WTC11 (cell line): ENCODE measurements around the gene GUCY2D. TPM values are rescaled to one million over a fixed set of nuclear protein-coding genes. Genes with fewer than 3 reads are reported as not detected.

ENCODE experiments used
- ATAC-seq: fragments of 200-7000 bp; cut with Tn5 transposase; 2 replicates; pipeline ENCODE4 v1.10.0; 2021; ENCODE audit warnings: mild to moderate bottlenecking, moderate library complexity
- CTCF ChIA-PET: fragments of 300-600 bp; sonication (Branson Sonifier 250); formaldehyde crosslinking; loops from one replicate; lab custom pipeline; 2021; ENCODE audit warnings: antibody characterized with exemption; lab: Charles Lee
- POLR2A ChIA-PET: fragments of 350-600 bp; sonication (Branson Sonifier 250); formaldehyde crosslinking; loops from one replicate; lab custom pipeline; 2021; ENCODE audit warnings: antibody characterized with exemption; lab: Charles Lee
- DNase-seq: peaks from one replicate; pipeline ENCODE4 v3.0.0; 2021; ENCODE audit warnings: low spot score
- H3K27ac Mint-ChIP-seq: 2 replicates; pipeline ENCODE4 v1.8.0; 2021; ENCODE audit warnings: mixed read lengths
- H3K27me3 Mint-ChIP-seq: 2 replicates; pipeline ENCODE4 v1.8.0; 2021; ENCODE audit warnings: low read depth, mild to moderate bottlenecking, moderate library complexity, mixed read lengths
- H3K36me3 Mint-ChIP-seq: 2 replicates; pipeline ENCODE4 v1.8.0; 2021; ENCODE audit warnings: mixed read lengths
- H3K4me1 Mint-ChIP-seq: 2 replicates; pipeline ENCODE4 v1.8.0; 2022; ENCODE audit warnings: mixed read lengths
- H3K4me3 Mint-ChIP-seq: 2 replicates; pipeline ENCODE4 v1.8.0; 2021; ENCODE audit warnings: mild to moderate bottlenecking, moderate library complexity, mixed read lengths
- H3K9me3 Mint-ChIP-seq: 2 replicates; pipeline ENCODE4 v1.8.0; 2021; ENCODE audit warnings: mixed read lengths
- ETV6 ChIP-seq: sonication (generic); formaldehyde crosslinking; IDR thresholded peaks from 2 replicates; pipeline ENCODE4 v1.8.1; 2022; ENCODE audit warnings: mild to moderate bottlenecking, missing genetic modification reagents
- MXD4 ChIP-seq: fragments of 250-450 bp; sonication (Bioruptor Pico); IDR thresholded peaks from 2 replicates; pipeline ENCODE4 v1.8.0; 2021; ENCODE audit warnings: mild to moderate bottlenecking, moderate library complexity, borderline replicate concordance
- NR1H2 ChIP-seq: sonication (generic); formaldehyde crosslinking; IDR thresholded peaks from 2 replicates; pipeline ENCODE4 v1.9.0; 2021; ENCODE audit warnings: mild to moderate bottlenecking, moderate library complexity, missing genetic modification reagents
- PRDM15 ChIP-seq: sonication (generic); formaldehyde crosslinking; IDR thresholded peaks from 2 replicates; pipeline ENCODE4 v1.8.0; 2022; ENCODE audit warnings: missing genetic modification reagents
- RELA ChIP-seq: sonication (generic); formaldehyde crosslinking; IDR thresholded peaks from 2 replicates; pipeline ENCODE4 v1.8.1; 2022; ENCODE audit warnings: missing genetic modification reagents, mild to moderate bottlenecking, borderline replicate concordance
- RORB ChIP-seq: fragments of 250-450 bp; sonication (Bioruptor Pico); IDR thresholded peaks from 2 replicates; pipeline ENCODE4 v1.9.0; 2021; ENCODE audit warnings: mild to moderate bottlenecking
- SOX15 ChIP-seq: fragments of 250-450 bp; sonication (Bioruptor Pico); IDR thresholded peaks from 2 replicates; pipeline ENCODE4 v1.9.0; 2021; ENCODE audit warnings: mild to moderate bottlenecking
- SP1 ChIP-seq: sonication (generic); formaldehyde crosslinking; conservative IDR thresholded peaks from 2 replicates; pipeline ENCODE4 v1.8.1; 2022; ENCODE audit warnings: missing genetic modification reagents
- TEAD1 ChIP-seq: sonication (generic); formaldehyde crosslinking; IDR thresholded peaks from 2 replicates; pipeline ENCODE4 v1.8.0; 2022; ENCODE audit warnings: mild to moderate bottlenecking, missing genetic modification reagents
- USF1 ChIP-seq: sonication (generic); formaldehyde crosslinking; IDR thresholded peaks from 2 replicates; pipeline ENCODE4 v1.8.0; 2022; ENCODE audit warnings: mild to moderate bottlenecking, missing genetic modification reagents
- ZMAT4 ChIP-seq: fragments of 250-450 bp; sonication (Bioruptor Pico); IDR thresholded peaks from 2 replicates; pipeline ENCODE4 v1.9.0; 2021; ENCODE audit warnings: mild to moderate bottlenecking
- ZNF232 ChIP-seq: sonication (generic); formaldehyde crosslinking; IDR thresholded peaks from 2 replicates; pipeline ENCODE4 v1.8.0; 2022; ENCODE audit warnings: mild to moderate bottlenecking, missing genetic modification reagents
- ZNF281 ChIP-seq: sonication (generic); formaldehyde crosslinking; IDR thresholded peaks from 2 replicates; pipeline ENCODE4 v1.8.0; 2023; ENCODE audit warnings: mild to moderate bottlenecking, missing genetic modification reagents
- ZNF423 ChIP-seq: fragments of 250-450 bp; sonication (Bioruptor Pico); IDR thresholded peaks from 2 replicates; pipeline ENCODE4 v2.1.2; 2022; ENCODE audit warnings: mild to moderate bottlenecking, moderate library complexity
- total RNA-seq: library from RNA; stranded (reverse); gene quantifications from 3 replicates; pipeline ENCODE4 v1.2.3, GENCODE V29; 2021
- TF ChIP-seq, protein P1 (sequence below): sonication (generic); formaldehyde crosslinking; IDR thresholded peaks from 2 replicates; pipeline ENCODE4 v1.8.1; 2023; ENCODE audit warnings: mild to moderate bottlenecking, missing genetic modification reagents, moderate library complexity
- TF ChIP-seq, protein P2 (sequence below): sonication (generic); formaldehyde crosslinking; IDR thresholded peaks from 2 replicates; pipeline ENCODE4 v1.8.0; 2022; ENCODE audit warnings: mild to moderate bottlenecking, missing genetic modification reagents
- TF ChIP-seq, protein P3 (sequence below): sonication (generic); formaldehyde crosslinking; IDR thresholded peaks from 2 replicates; pipeline ENCODE4 v1.8.1; 2023; ENCODE audit warnings: mild to moderate bottlenecking, moderate library complexity, missing genetic modification reagents

Gene GUCY2D
- total RNA-seq, 1 experiment from 2014 or later, result 0.87 TPM

GRCh38 chr17:7989781-7990655 lies 12.4 kb upstream of the GUCY2D start (continued):
- TF ChIP-seq, protein P1, sequence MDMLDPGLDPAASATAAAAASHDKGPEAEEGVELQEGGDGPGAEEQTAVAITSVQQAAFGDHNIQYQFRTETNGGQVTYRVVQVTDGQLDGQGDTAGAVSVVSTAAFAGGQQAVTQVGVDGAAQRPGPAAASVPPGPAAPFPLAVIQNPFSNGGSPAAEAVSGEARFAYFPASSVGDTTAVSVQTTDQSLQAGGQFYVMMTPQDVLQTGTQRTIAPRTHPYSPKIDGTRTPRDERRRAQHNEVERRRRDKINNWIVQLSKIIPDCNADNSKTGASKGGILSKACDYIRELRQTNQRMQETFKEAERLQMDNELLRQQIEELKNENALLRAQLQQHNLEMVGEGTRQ, result 0 out of 2 replicates have a peak, but pooled peaks have one; percentile 32
- TF ChIP-seq, protein P2, sequence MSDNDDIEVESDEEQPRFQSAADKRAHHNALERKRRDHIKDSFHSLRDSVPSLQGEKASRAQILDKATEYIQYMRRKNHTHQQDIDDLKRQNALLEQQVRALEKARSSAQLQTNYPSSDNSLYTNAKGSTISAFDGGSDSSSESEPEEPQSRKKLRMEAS (CRISPR knock-in tag), result peak; percentile 90
- TF ChIP-seq ZNF423, result peak; percentile 55; the same call in 1 of the 2 replicates
- peak; percentile 34; the same call in 1 of the 2 replicates for TF ChIP-seq TEAD1 (CRISPR knock-in tag)
- TF ChIP-seq ETV6, result 0 out of 2 replicates have a peak, but pooled peaks have one; percentile 77
- TF ChIP-seq RELA (CRISPR knock-in tag), result 0 out of 2 replicates have a peak, but pooled peaks have one; percentile 47
- TF ChIP-seq, protein P3, sequence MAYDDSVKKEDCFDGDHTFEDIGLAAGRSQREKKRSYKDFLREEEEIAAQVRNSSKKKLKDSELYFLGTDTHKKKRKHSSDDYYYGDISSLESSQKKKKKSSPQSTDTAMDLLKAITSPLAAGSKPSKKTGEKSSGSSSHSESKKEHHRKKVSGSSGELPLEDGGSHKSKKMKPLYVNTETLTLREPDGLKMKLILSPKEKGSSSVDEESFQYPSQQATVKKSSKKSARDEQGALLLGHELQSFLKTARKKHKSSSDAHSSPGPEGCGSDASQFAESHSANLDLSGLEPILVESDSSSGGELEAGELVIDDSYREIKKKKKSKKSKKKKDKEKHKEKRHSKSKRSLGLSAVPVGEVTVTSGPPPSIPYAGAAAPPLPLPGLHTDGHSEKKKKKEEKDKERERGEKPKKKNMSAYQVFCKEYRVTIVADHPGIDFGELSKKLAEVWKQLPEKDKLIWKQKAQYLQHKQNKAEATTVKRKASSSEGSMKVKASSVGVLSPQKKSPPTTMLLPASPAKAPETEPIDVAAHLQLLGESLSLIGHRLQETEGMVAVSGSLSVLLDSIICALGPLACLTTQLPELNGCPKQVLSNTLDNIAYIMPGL (CRISPR knock-in tag), result peak; percentile 99
- TF ChIP-seq ZNF232 (CRISPR knock-in tag), result peak; percentile 81

- Mint-ChIP-seq H3K4me3 (no peak overlapping the region), H3K36me3 (peaks cover 3% of the 10 kb centered on the region; the same call in 1 of the 2 replicates), H3K4me1 (peaks cover 14% of the 10 kb centered on the region), H3K27me3 (peaks cover 30% of the 10 kb centered on the region), H3K27ac (no peak overlapping the region), H3K9me3 (peaks cover 7% of the 10 kb centered on the region; the same call in 1 of the 2 replicates)
- TF ChIP-seq ZMAT4 (CRISPR knock-in tag) (no peak), MXD4 (CRISPR knock-in tag) (no peak), SOX15 (CRISPR knock-in tag) (no peak), NR1H2 (CRISPR knock-in tag) (no peak), RORB (CRISPR knock-in tag) (no peak), USF1 (CRISPR knock-in tag) (no peak)
- ATAC-seq (no peak), DNase-seq (no peak)
- CTCF ChIA-PET, result interaction anchor here (0.6 to 2.5 kb wide), 8 partner anchors 22 to 249 kb away, joined by 3 to 9 read pairs (median 3); partner anchors contain the start of genes CYB5D1 and NAA38
- POLR2A ChIA-PET, result no interaction called here
These were observed 9.9 kb upstream of the GUCY2D start for GRCh38 chr17:7992516-7992915.

- Mint-ChIP-seq H3K27me3 (peaks cover 29% of the 10 kb centered on the region), H3K9me3 (peaks cover 7% of the 10 kb centered on the region; the same call in 1 of the 2 replicates), H3K27ac (no peak overlapping the region), H3K4me1 (peaks cover 13% of the 10 kb centered on the region), H3K36me3 (peaks cover 3% of the 10 kb centered on the region; the same call in 1 of the 2 replicates), H3K4me3 (no peak overlapping the region)
- no peak for TF ChIP-seq SP1 (CRISPR knock-in tag)
- TF ChIP-seq PRDM15 (CRISPR knock-in tag), result no peak
- no peak for TF ChIP-seq ZNF281 (CRISPR knock-in tag)
- no peak for DNase-seq
- no peak for ATAC-seq
- ChIA-PET POLR2A (no interaction called here), CTCF (interaction anchor here (0.7 to 2.5 kb wide), 7 partner anchors 23 to 136 kb away, joined by 3 to 9 read pairs (median 3); partner anchors contain the start of genes CYB5D1 and NAA38)
These were observed 9.5 kb upstream of the GUCY2D start for GRCh38 chr17:7992924-7993323.
